ENCODE measurements around the gene CEP135.

GRCh38 chr4:56050625-56051024 is 101.9 kb downstream of the CEP135 start:
- no peak for TF ChIP-seq CTCF (IDR thresholded peaks at IDR 0.05)
- no peak for TF ChIP-seq POLR2A (IDR thresholded peaks at IDR 0.05)

Measured in breast epithelium (tissue), 3 donors.